Stomach (tissue), 4 donors: ENCODE data around the gene DAPK2.

Experiments
- EP300 ChIP-seq: sonication (generic); formaldehyde crosslinking; IDR thresholded peaks from one replicate; pipeline ENCODE4 v1.6.1; 2017; ENCODE audit warnings: antibody characterized with exemption
- POLR2A ChIP-seq, 4 donors: fragments of 450-650 bp; IDR thresholded peaks; one replicate each; pipeline ENCODE4 v1.6.1; 2016; ENCODE audit warnings: antibody characterized with exemption in 4 of 4, control low read depth in 2 of 4, mild to moderate bottlenecking in 1 of 4, moderate library complexity in 1 of 4
- TF ChIP-seq, protein P1 (sequence below), 7 experiments: fragments of 450-650 bp in 4 of 7; fragments of 200-600 bp in 3 of 7; sonication (generic) in 3 of 7; IDR thresholded peaks; one replicate each; pipeline ENCODE4 v1.5.1; 2016 to 2019; ENCODE audit warnings: antibody characterized with exemption in 7 of 7, control low read depth in 2 of 7, mild to moderate bottlenecking in 1 of 7

DNA sequence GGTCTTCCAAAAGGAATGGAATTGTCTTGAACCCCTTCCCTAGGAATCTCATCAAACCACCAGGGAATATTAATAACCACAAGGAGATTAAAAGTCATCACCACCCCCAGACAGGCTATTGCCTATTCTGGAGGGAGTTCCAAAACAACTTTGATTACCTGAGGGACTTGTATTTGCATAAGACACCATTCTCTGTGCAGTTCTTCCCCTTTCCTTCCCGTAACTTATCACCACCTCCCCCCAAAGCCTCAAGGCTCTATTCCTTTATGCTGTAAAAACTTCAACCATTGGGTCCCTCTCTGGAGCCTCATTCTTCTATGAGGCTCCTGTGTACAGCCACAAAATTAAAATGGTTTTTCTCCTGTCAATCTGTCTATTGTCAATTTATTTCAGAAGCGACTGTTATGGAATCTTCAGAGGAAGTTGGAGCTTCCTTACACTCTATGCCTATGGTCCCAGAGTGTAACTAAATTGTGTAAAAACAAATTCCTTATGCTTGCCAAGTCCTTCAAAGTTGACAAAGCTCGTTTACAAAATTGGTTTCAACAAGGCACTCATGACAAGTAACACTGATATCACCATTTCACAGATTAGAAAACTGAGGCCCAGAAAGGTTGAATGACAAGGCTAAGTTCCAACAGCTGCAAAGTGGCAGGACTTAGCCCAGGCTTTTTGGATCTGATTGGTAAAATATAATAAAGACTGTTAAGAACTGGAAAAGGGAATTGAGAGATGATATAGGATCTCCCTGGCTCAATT, 144.2 kb downstream of the DAPK2 start:
- TF ChIP-seq POLR2A (IDR thresholded peaks at IDR 0.05) = no peak
- TF ChIP-seq, protein P1, sequence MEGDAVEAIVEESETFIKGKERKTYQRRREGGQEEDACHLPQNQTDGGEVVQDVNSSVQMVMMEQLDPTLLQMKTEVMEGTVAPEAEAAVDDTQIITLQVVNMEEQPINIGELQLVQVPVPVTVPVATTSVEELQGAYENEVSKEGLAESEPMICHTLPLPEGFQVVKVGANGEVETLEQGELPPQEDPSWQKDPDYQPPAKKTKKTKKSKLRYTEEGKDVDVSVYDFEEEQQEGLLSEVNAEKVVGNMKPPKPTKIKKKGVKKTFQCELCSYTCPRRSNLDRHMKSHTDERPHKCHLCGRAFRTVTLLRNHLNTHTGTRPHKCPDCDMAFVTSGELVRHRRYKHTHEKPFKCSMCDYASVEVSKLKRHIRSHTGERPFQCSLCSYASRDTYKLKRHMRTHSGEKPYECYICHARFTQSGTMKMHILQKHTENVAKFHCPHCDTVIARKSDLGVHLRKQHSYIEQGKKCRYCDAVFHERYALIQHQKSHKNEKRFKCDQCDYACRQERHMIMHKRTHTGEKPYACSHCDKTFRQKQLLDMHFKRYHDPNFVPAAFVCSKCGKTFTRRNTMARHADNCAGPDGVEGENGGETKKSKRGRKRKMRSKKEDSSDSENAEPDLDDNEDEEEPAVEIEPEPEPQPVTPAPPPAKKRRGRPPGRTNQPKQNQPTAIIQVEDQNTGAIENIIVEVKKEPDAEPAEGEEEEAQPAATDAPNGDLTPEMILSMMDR (IDR thresholded peaks at IDR 0.05) = no peak
- no peak for TF ChIP-seq EP300
